ENCODE results near the gene EGFL7.
"Not testable (repeated sequence)": the region's sequence is repeated elsewhere in the genome, so short reads cannot be mapped to it uniquely, and the experiment has no call there.

EGFL7 gene

DNA sequence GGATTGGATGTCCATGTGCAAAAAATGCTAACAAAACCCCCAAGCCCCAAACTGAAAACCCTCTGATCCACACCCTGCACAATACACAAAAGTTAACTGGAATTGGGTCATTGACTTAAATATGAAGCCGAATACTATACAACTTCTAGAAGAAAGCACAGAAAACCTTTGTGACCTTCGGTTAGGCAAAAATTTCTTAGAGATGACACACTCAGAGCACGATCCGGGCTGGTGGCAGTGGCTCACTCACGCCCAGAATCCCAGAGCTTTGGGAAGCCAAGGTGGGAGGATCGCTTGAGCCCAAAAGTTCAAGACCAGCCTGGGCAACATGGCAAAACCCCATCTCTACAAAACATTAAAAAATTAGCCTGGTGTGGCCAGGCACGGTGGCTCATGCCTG, 47.8 kb downstream of the EGFL7 start:
- H3K9me3 Mint-ChIP-seq: no peaks in the 10 kb centered on the region
- peaks cover 3% of the 10 kb centered on the region for H3K36me3 Mint-ChIP-seq (ENCODE audit: insufficient read depth)
- H3K27ac Mint-ChIP-seq: peak overlapping the region in 1 of 2 donors; percentile 44
- no peak for ATAC-seq (replicated peaks)
- H3K4me1 Mint-ChIP-seq (ENCODE audit: low read depth in 2 of 2): peaks cover 4 to 5% of the 10 kb centered on the region in 2 donors
- H3K27me3 Mint-ChIP-seq: peaks cover 35 to 76% of the 10 kb centered on the region in 2 donors
- no peak for DNase-seq
- H3K4me3 Mint-ChIP-seq: peak overlapping the region in 1 of 2 donors; percentile 75

DNA sequence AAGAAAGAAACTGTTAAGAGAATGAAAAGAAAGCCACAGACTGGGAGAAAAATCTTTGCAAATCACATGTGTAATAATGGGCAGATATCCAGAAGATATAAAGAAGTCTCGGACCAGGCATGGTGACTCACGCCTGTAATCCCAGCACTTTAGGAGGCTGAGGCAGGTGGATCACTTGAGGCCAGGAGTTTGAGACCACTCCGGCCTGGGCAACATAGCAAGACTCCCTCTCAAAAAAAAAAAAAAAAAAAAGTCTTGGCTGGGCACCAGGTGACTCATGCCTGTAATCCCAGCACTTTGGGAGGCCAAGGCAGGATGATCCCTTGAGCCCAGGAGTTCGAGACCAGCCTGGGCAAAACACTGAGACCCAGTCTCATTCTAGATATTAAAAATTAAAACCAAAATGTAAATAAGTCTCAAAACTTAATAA, 48.5 kb downstream of the EGFL7 start:
- not testable (repeated sequence) for H3K36me3 Mint-ChIP-seq (ENCODE audit: insufficient read depth); H3K4me1 Mint-ChIP-seq (ENCODE audit: low read depth in 2 of 2); DNase-seq; H3K9me3 Mint-ChIP-seq; ATAC-seq (replicated peaks)
- peak overlapping the region; percentile 74 to 75 for H3K4me3 Mint-ChIP-seq
- H3K27ac Mint-ChIP-seq: peak overlapping the region in 1 of 2 donors; percentile 51
- H3K27me3 Mint-ChIP-seq: peaks cover 42 to 77% of the 10 kb centered on the region in 2 donors

GRCh38 chr9:136711751-136712689, 49.3 kb downstream of the EGFL7 start, which contains the start of gene DIPK1B:
Gene DIPK1B, plus strand, starts transcription at chr9:136712572. Its CDS starts 94 bp downstream, at chr9:136712666.
- Mint-ChIP-seq H3K27me3 (peaks cover 42 to 83% of the 10 kb centered on the region in 2 donors), H3K36me3 (ENCODE audit: insufficient read depth) (peaks cover 3% of the 10 kb centered on the region), H3K9me3 (no peaks in the 10 kb centered on the region), H3K4me3 (peak within 1 kb of the TSS; percentile 74 to 75), H3K27ac (peak within 1 kb of the TSS in 1 of 2 donors; percentile 51), H3K4me1 (ENCODE audit: low read depth in 2 of 2) (peaks cover 3 to 4% of the 10 kb centered on the region in 2 donors)
- ATAC-seq (replicated peaks): peak; percentile 59
- DNase-seq: no peak

- Mint-ChIP-seq H3K27me3 (peaks cover 42 to 86% of the 10 kb centered on the region in 2 donors), H3K4me1 (ENCODE audit: low read depth in 2 of 2) (peaks cover 3 to 4% of the 10 kb centered on the region in 2 donors), H3K4me3 (no peak overlapping the region), H3K36me3 (ENCODE audit: insufficient read depth) (peaks cover 3% of the 10 kb centered on the region), H3K27ac (no peak overlapping the region), H3K9me3 (no peaks in the 10 kb centered on the region)
- DNase-seq: no peak
- ATAC-seq (replicated peaks): no peak
These were observed 50.2 kb downstream of the EGFL7 start for GRCh38 chr9:136712690-136713544.

DNA sequence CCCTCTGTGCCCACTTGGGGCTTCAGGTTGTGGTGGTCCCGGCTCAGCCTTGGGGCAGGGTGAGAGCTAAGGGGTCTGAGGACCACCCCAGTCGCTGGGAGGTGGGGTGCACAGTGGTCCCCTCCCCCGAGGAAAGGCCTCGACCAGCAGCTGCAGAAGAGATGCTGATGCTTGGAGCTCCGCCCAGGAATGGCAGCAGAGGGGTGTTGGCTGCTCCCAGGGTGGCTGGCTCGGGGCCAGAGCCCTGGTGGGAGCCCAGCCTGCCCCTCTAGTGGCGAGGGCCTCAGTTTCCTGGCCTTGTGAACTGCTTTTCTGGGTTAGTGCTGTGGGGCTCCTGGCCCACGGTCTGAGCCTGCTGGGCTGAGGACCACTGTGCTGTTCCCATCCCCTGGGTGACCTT, 50.8 kb downstream of the EGFL7 start:
- ATAC-seq (replicated peaks): no peak
- no peak overlapping the region for H3K4me3 Mint-ChIP-seq

GRCh38 chr9:136714096-136714892, 51.6 kb downstream of the EGFL7 start:
- no peak overlapping the region for H3K4me3 Mint-ChIP-seq
- no peak overlapping the region for H3K27ac Mint-ChIP-seq

More for the DNA sequence above, 50.8 kb downstream of the EGFL7 start:
- Mint-ChIP-seq H3K4me1 (ENCODE audit: low read depth in 2 of 2) (peaks cover 4% of the 10 kb centered on the region in 2 donors), H3K9me3 (no peaks in the 10 kb centered on the region), H3K27me3 (peaks cover 46 to 86% of the 10 kb centered on the region in 2 donors), H3K27ac (no peak overlapping the region), H3K36me3 (ENCODE audit: insufficient read depth) (peaks cover 3% of the 10 kb centered on the region)
- no peak for DNase-seq

DNA sequence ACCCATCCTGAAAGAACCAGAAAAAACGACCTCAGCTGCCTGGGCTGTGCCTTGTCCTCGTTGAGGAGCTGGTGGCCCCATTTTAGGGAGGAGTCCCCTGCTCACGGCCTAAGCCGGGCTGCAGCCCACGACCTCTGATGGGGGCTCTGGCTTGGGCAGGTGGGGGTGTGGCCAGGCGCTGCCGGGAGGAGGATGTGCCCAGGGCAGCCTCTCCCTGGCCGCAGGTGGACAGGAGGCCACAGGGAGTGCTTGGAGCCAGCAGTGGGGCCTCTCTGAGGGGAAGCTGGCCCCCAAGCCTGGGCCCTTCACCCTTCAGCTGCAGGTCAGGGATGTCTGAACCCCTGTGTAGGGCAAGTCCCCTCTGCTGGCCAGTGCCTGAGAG, 52.2 kb downstream of the EGFL7 start:
- ATAC-seq (replicated peaks): no peak
- H3K27me3 Mint-ChIP-seq: peaks cover 45 to 73% of the 10 kb centered on the region in 2 donors
- peaks cover 3% of the 10 kb centered on the region for H3K36me3 Mint-ChIP-seq (ENCODE audit: insufficient read depth)
- H3K9me3 Mint-ChIP-seq: no peaks in the 10 kb centered on the region
- H3K4me3 Mint-ChIP-seq: no peak overlapping the region
- no peak overlapping the region for H3K27ac Mint-ChIP-seq
- DNase-seq: no peak
- H3K4me1 Mint-ChIP-seq (ENCODE audit: low read depth in 2 of 2): peaks cover 5 to 8% of the 10 kb centered on the region in 2 donors

More at GRCh38 chr9:136714096-136714892, 51.6 kb downstream of the EGFL7 start:
- Mint-ChIP-seq H3K4me1 (ENCODE audit: low read depth in 2 of 2) (peaks cover 5 to 6% of the 10 kb centered on the region in 2 donors), H3K9me3 (no peaks in the 10 kb centered on the region), H3K36me3 (ENCODE audit: insufficient read depth) (peaks cover 3% of the 10 kb centered on the region), H3K27me3 (peaks cover 47 to 79% of the 10 kb centered on the region in 2 donors)
- ATAC-seq (replicated peaks): no peak
- no peak for DNase-seq

GRCh38 chr9:136717399-136717798, 54.7 kb downstream of the EGFL7 start:
- Mint-ChIP-seq H3K4me3 (no peak overlapping the region), H3K27me3 (peaks cover 25 to 52% of the 10 kb centered on the region in 2 donors), H3K36me3 (ENCODE audit: insufficient read depth) (peaks cover 4% of the 10 kb centered on the region)

DNA sequence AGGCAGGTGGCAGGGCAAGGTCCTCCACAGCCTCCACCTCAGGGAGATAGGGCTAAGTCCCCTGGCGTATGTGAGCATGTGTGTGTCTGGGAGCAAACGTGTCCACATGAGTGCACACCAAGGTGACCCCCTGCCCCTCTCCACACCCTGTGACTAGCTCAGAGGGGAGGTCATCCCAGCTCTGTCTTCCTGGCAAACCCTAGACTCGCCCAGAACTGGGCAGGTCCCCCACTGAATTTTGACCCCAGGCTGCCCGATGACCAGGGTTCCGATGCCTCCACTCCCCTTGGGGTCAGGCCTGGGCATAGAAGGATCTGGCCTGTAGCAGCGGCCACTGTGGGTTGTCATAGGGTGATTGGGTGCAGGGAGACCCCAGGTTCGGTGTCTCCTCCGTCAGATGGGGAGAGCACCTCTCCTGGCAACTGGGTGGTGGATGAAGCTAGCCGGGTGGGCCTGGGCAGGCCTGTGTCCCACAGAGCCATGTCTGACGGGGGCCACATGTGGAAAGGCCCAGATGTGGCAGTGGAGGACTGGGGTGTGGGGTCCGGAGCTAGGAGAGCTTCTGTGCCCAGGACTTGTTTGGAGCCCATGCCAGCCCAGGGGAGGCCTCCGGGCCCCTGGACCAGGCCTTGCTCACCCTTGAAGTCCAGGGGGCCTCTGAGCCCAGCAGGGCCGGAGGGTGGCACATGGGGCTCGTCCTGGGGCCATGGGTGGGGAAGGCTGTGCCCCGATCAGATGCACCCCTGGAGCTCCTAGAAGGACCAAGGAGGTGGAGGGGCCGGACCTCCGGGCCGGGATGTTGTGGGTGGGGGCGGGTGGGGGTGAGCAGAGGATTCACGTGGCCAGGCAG, 55.9 kb downstream of the EGFL7 start:
- no peaks in the 10 kb centered on the region for H3K9me3 Mint-ChIP-seq
- H3K27ac Mint-ChIP-seq: peak overlapping the region in 1 of 2 donors; percentile 49
- no peak overlapping the region for H3K4me3 Mint-ChIP-seq
- peaks cover 16% of the 10 kb centered on the region for H3K36me3 Mint-ChIP-seq (ENCODE audit: insufficient read depth)
- H3K4me1 Mint-ChIP-seq (ENCODE audit: low read depth in 2 of 2): peaks cover 4 to 7% of the 10 kb centered on the region in 2 donors
- H3K27me3 Mint-ChIP-seq: peaks cover 25 to 45% of the 10 kb centered on the region in 2 donors
- DNase-seq (no peak), ATAC-seq (replicated peaks) (no peak)

More at GRCh38 chr9:136717399-136717798, 54.7 kb downstream of the EGFL7 start:
- H3K4me1 Mint-ChIP-seq (ENCODE audit: low read depth in 2 of 2): peaks cover 3 to 4% of the 10 kb centered on the region in 2 donors
- DNase-seq (no peak), ATAC-seq (replicated peaks) (no peak)
- no peak overlapping the region for H3K27ac Mint-ChIP-seq
- H3K9me3 Mint-ChIP-seq: no peaks in the 10 kb centered on the region

DNA sequence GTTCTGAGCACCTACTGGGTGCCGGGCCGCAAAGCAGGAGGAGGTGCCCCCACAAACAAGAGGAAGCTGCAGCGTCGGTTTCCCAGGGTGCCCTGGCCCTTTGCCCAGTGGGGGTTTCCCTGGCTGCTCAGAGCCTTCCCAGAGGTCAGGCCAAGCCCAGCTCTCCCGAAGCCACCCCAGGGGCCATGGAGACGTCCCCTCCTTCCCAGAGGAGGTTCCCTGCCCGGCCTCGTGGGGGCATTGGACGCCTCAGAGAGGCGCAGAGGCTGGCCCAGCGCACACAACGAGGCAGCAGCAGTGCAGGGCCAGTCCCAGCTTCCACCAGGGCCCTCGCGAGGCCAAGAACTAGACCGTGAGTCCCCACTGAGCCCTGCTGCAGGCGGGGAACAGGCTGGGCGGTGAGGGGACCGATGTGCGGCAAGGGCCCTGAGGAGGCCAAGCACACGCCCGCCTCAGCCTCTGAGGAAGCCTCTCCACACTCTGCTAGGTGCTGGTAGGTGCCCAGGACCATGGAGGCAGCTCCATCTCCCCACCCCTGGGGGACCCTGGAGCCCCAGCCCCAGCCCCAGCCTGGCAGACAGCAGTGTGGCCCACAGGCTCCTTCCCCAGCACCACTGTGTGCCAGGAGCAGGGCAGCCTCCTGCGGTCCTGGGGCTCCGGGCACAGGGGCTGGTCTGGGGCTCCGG, 56.6 kb downstream of the EGFL7 start:
- DNase-seq (no peak), ATAC-seq (replicated peaks) (peak; percentile 19)
- H3K4me1 Mint-ChIP-seq (ENCODE audit: low read depth in 2 of 2): peaks cover 5 to 13% of the 10 kb centered on the region in 2 donors
- H3K4me3 Mint-ChIP-seq: no peak overlapping the region
- peaks cover 24% of the 10 kb centered on the region for H3K36me3 Mint-ChIP-seq (ENCODE audit: insufficient read depth)
- H3K27me3 Mint-ChIP-seq: peaks cover 17 to 37% of the 10 kb centered on the region in 2 donors
- no peak overlapping the region for H3K27ac Mint-ChIP-seq
- no peaks in the 10 kb centered on the region for H3K9me3 Mint-ChIP-seq

GRCh38 chr9:136720251-136720897, 57.7 kb downstream of the EGFL7 start:
- no peak for ATAC-seq (replicated peaks)
- H3K9me3 Mint-ChIP-seq: no peaks in the 10 kb centered on the region
- H3K4me3 Mint-ChIP-seq: no peak overlapping the region
- peaks cover 34% of the 10 kb centered on the region for H3K36me3 Mint-ChIP-seq (ENCODE audit: insufficient read depth)
- DNase-seq: no peak
- H3K27ac Mint-ChIP-seq: peak overlapping the region in 1 of 2 donors; percentile 75
- peaks cover 13 to 32% of the 10 kb centered on the region in 2 donors for H3K27me3 Mint-ChIP-seq
- peaks cover 9 to 15% of the 10 kb centered on the region in 2 donors for H3K4me1 Mint-ChIP-seq (ENCODE audit: low read depth in 2 of 2)

All from effector memory CD8-positive, alpha-beta T cell (primary cell).